Measurements from ENCODE around the gene ALOX5AP. TPM values are rescaled to one million over a fixed set of nuclear protein-coding genes. Genes with fewer than 3 reads are reported as not detected.

Gene ALOX5AP
- total RNA-seq, 1 experiment from 2014 or later = not detected

DNA sequence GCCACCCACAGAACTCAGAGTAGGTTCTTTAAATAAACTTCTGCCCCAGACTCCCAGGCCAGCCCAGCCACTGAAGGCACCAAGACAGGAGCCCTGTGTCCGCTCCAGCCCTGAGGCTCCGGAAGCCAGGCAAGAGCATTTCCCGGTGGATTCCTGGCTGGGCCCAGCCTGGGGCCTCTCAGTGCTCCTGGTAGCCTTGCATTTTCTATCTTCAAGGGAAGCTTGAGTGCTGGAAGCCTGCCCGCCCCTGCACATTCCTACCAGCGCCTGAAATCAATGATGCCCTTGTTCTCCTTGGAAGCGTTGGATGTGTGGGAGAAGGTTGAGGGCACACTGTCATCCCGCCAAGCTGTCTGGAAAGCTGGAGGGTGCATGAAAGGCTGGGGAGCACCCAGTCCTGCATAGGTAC, 70.3 kb downstream of the ALOX5AP start:
- POLR2A ChIA-PET (ENCODE audit: low non-redundant PET) = interaction anchor here (0.7 kb wide), 1 partner anchor 204 kb away, joined by 3 read pairs; no protein-coding TSS in a partner anchor
- Histone ChIP-seq H3K27me3 (replicated peaks; ENCODE audit: insufficient read depth, low read depth, low read length, poor library complexity) (no peaks in the 10 kb centered on the region), H3K9me3 (ENCODE audit: low read depth, low read length, poor library complexity, severe bottlenecking) (no peaks in the 10 kb centered on the region), H3K4me1 (ENCODE audit: insufficient read depth, low read length, poor library complexity, severe bottlenecking) (peaks cover 3% of the 10 kb centered on the region), H3K36me3 (ENCODE audit: insufficient read depth, low read length, poor library complexity, severe bottlenecking) (no peaks in the 10 kb centered on the region), H3K4me3 (ENCODE audit: low read depth, low read length, poor library complexity, severe bottlenecking) (no peak overlapping the region), H3K27ac (ENCODE audit: low read depth, low read length, poor library complexity, severe bottlenecking) (no peak overlapping the region)
- no peak for TF ChIP-seq EZH2 (IDR thresholded peaks at IDR 0.05; ENCODE audit: borderline replicate concordance, low read depth, low read length, poor library complexity, severe bottlenecking)
- TF ChIP-seq, protein P1, sequence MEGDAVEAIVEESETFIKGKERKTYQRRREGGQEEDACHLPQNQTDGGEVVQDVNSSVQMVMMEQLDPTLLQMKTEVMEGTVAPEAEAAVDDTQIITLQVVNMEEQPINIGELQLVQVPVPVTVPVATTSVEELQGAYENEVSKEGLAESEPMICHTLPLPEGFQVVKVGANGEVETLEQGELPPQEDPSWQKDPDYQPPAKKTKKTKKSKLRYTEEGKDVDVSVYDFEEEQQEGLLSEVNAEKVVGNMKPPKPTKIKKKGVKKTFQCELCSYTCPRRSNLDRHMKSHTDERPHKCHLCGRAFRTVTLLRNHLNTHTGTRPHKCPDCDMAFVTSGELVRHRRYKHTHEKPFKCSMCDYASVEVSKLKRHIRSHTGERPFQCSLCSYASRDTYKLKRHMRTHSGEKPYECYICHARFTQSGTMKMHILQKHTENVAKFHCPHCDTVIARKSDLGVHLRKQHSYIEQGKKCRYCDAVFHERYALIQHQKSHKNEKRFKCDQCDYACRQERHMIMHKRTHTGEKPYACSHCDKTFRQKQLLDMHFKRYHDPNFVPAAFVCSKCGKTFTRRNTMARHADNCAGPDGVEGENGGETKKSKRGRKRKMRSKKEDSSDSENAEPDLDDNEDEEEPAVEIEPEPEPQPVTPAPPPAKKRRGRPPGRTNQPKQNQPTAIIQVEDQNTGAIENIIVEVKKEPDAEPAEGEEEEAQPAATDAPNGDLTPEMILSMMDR (conservative IDR thresholded peaks at IDR 0.05; ENCODE audit: low read depth, low read length) = no peak
- CTCF ChIA-PET = interaction anchor here (0.5 to 0.6 kb wide), 2 partner anchors 105 to 129 kb away, joined by 3 to 5 read pairs; no protein-coding TSS in a partner anchor
- intact Hi-C loops (cut with micrococcal nuclease; ENCODE audit: unreplicated experiment) = loop anchor here (10.0 kb wide), 1 partner anchor 209 kb away; no protein-coding TSS in a partner anchor
- no TSS peak for BruUV-seq (replicated peaks)
- no peak for DNase-seq (ENCODE audit: low spot score)

DNA sequence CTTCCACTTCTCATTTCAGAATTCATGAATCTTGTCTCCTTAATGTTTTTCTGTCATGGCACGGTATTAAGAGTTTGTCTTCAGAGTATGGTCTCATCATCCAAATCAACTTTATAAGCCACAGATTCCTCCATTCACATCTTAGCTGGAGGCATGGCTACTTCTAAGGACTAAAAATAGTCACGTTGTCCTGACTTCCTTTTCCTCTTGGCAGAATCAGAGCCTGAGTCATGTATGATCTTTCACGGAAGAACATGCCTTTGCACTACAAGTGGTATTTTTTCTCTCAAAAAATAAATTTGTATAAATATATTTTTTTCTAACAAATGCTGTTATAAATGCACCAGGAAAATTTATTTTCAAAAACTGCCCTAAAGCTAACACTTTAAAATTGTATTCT, 71.4 kb downstream of the ALOX5AP start:
- H3K9me3 ChIP-seq (ENCODE audit: low read depth, low read length, poor library complexity, severe bottlenecking) = no peaks in the 10 kb centered on the region
- ChIA-PET CTCF (no interaction called here), POLR2A (ENCODE audit: low non-redundant PET) (no interaction called here)
- no peak for TF ChIP-seq EZH2 (IDR thresholded peaks at IDR 0.05; ENCODE audit: borderline replicate concordance, low read depth, low read length, poor library complexity, severe bottlenecking)
- TF ChIP-seq, protein P1 (conservative IDR thresholded peaks at IDR 0.05; ENCODE audit: low read depth, low read length) = no peak
- H3K36me3 ChIP-seq (ENCODE audit: insufficient read depth, low read length, poor library complexity, severe bottlenecking) = no peaks in the 10 kb centered on the region
- no peak for DNase-seq (ENCODE audit: low spot score)
- intact Hi-C loops (cut with micrococcal nuclease; ENCODE audit: unreplicated experiment) = loop anchor here (10.0 kb wide), 1 partner anchor 208 kb away; no protein-coding TSS in a partner anchor
- H3K4me1 ChIP-seq (ENCODE audit: insufficient read depth, low read length, poor library complexity, severe bottlenecking) = no peaks in the 10 kb centered on the region
- no peak overlapping the region for H3K4me3 ChIP-seq (ENCODE audit: low read depth, low read length, poor library complexity, severe bottlenecking)
- no TSS peak for BruUV-seq (replicated peaks)
- H3K27me3 ChIP-seq (replicated peaks; ENCODE audit: insufficient read depth, low read depth, low read length, poor library complexity) = no peaks in the 10 kb centered on the region
- no peak overlapping the region for H3K27ac ChIP-seq (ENCODE audit: low read depth, low read length, poor library complexity, severe bottlenecking)

DNA sequence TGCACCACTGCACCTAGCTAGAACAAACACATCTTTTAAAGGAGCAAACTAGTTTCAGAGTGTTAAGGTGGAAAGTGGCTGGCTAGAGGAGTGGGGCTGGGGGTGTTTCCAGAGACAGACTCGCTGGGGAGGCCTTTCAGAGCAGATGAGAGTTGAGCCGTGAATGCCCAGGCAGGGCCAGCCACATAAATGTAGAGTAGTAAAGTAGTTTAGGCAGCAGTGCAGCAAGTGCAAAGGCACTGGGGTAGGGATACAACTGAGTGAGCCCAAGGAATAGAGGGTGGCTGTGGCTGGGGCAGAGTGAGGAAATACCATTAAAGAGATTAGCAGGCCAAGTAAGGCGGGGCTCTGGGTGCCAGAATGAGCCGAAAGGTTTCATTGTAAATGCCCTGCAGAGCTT, 72.0 kb downstream of the ALOX5AP start:
- Histone ChIP-seq H3K9me3 (ENCODE audit: low read depth, low read length, poor library complexity, severe bottlenecking) (no peaks in the 10 kb centered on the region), H3K27ac (ENCODE audit: low read depth, low read length, poor library complexity, severe bottlenecking) (no peak overlapping the region), H3K27me3 (replicated peaks; ENCODE audit: insufficient read depth, low read depth, low read length, poor library complexity) (no peaks in the 10 kb centered on the region), H3K36me3 (ENCODE audit: insufficient read depth, low read length, poor library complexity, severe bottlenecking) (no peaks in the 10 kb centered on the region), H3K4me3 (ENCODE audit: low read depth, low read length, poor library complexity, severe bottlenecking) (no peak overlapping the region), H3K4me1 (ENCODE audit: insufficient read depth, low read length, poor library complexity, severe bottlenecking) (no peaks in the 10 kb centered on the region)
- no TSS peak for BruUV-seq (replicated peaks)
- POLR2A ChIA-PET (ENCODE audit: low non-redundant PET) = no interaction called here
- no peak for DNase-seq (ENCODE audit: low spot score)
- CTCF ChIA-PET = no interaction called here
- no peak for TF ChIP-seq EZH2 (IDR thresholded peaks at IDR 0.05; ENCODE audit: borderline replicate concordance, low read depth, low read length, poor library complexity, severe bottlenecking)
- TF ChIP-seq, protein P1 (conservative IDR thresholded peaks at IDR 0.05; ENCODE audit: low read depth, low read length) = no peak
- intact Hi-C loops (cut with micrococcal nuclease; ENCODE audit: unreplicated experiment) = loop anchor here (10.0 kb wide), 1 partner anchor 207 kb away; no protein-coding TSS in a partner anchor
